Gastrocnemius medialis (tissue), 4 donors: ENCODE measurements around the gene CERS1.

Experiments used
- POLR2A ChIP-seq, 2 donors: fragments of 450-650 bp; IDR thresholded peaks; one replicate each; pipeline ENCODE4 v1.6.1; 2017; ENCODE audit warnings: antibody characterized with exemption in 2 of 2, mild to moderate bottlenecking in 2 of 2, moderate library complexity in 2 of 2
- TF ChIP-seq, protein P1 (sequence below), 5 experiments: fragments of 450-650 bp in 3 of 5; fragments of 200-600 bp in 2 of 5; sonication (generic) in 2 of 5; IDR thresholded peaks in 4 of 5; conservative IDR thresholded peaks in 1 of 5; 1 replicate in 4 of 5; 2 replicates in 1 of 5; pipeline ENCODE4 v1.5.1; 2016 to 2019; ENCODE audit warnings: antibody characterized with exemption in 5 of 5, mild to moderate bottlenecking in 3 of 5, moderate library complexity in 3 of 5

DNA sequence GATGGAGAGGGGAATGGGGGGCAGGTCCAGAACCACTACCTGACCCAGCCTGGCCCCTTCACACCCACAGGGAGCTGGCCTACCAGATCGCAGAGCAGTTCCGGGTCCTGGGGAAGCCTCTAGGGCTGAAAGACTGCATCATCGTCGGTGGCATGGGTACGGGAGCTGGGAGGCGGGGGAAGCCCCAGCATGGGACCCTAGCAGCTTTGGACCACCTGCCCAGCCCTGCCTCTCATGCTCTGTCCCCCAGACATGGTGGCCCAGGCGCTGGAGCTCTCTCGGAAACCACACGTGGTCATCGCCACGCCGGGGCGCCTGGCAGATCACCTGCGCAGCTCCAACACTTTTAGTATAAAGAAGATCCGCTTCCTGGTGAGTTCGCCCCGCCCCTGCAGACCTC is 25.6 kb upstream of the CERS1 start:
- TF ChIP-seq POLR2A (IDR thresholded peaks at IDR 0.05): no peak
- TF ChIP-seq, protein P1, sequence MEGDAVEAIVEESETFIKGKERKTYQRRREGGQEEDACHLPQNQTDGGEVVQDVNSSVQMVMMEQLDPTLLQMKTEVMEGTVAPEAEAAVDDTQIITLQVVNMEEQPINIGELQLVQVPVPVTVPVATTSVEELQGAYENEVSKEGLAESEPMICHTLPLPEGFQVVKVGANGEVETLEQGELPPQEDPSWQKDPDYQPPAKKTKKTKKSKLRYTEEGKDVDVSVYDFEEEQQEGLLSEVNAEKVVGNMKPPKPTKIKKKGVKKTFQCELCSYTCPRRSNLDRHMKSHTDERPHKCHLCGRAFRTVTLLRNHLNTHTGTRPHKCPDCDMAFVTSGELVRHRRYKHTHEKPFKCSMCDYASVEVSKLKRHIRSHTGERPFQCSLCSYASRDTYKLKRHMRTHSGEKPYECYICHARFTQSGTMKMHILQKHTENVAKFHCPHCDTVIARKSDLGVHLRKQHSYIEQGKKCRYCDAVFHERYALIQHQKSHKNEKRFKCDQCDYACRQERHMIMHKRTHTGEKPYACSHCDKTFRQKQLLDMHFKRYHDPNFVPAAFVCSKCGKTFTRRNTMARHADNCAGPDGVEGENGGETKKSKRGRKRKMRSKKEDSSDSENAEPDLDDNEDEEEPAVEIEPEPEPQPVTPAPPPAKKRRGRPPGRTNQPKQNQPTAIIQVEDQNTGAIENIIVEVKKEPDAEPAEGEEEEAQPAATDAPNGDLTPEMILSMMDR (IDR thresholded peaks at IDR 0.05 in 4 of 5, conservative IDR thresholded peaks at IDR 0.05 in 1 of 5): no peak
